IPS-NIHi7 (cell line): ENCODE data around the gene KCNJ6.
"Not testable (repeated sequence)": the region's sequence is repeated elsewhere in the genome, so short reads cannot be mapped to it uniquely, and the experiment has no call there.

ENCODE experiments used
- DNase-seq: peaks from one replicate; pipeline ENCODE4 v3.0.0; 2012; ENCODE audit warnings: mixed read lengths; ENCODE audit errors: extremely low spot score

Gene KCNJ6, protein sequence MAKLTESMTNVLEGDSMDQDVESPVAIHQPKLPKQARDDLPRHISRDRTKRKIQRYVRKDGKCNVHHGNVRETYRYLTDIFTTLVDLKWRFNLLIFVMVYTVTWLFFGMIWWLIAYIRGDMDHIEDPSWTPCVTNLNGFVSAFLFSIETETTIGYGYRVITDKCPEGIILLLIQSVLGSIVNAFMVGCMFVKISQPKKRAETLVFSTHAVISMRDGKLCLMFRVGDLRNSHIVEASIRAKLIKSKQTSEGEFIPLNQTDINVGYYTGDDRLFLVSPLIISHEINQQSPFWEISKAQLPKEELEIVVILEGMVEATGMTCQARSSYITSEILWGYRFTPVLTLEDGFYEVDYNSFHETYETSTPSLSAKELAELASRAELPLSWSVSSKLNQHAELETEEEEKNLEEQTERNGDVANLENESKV

DNA sequence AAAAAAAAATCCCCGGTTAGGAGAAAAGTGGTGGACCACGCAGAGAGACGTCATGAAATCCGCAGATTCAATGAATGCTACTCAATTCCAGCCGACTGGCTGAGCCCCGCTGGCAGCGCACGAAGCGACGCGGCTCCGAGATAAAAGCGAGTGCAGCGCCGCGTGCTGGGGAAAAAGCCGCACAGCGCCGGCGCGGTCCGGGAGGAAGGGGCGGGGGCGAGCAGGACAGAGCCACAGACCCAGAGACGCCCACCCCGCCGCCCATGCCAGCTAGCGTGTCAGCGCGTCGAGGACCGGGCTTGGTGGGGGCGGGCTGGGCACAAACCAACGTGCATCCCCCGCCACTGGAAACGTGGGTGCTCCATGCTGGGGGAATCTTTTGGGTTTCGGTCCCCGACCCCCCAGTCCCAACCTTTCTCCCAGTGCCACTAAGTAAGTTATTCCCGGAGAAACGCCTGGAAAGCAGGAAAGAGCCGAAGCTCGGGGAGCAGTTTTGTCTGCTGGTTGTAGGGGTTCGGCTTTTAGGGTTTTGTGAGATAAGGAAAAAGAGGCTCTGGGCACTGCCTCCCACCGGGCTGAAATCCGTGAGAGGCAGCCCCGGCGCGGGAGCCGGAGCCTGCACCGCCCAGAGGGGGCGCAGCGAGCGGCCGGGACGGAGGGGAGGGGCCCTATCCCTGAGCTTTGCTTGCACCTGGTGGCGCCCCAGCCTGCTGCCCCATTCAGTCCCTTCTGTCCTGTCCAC lies at the start of gene KCNJ6:
KCNJ6 (minus strand) TSS at position 148 of the 742 bp plus-strand sequence. CDS start 75,775 bp downstream, outside the sequence.
- DNase-seq = peak; percentile 92

DNA sequence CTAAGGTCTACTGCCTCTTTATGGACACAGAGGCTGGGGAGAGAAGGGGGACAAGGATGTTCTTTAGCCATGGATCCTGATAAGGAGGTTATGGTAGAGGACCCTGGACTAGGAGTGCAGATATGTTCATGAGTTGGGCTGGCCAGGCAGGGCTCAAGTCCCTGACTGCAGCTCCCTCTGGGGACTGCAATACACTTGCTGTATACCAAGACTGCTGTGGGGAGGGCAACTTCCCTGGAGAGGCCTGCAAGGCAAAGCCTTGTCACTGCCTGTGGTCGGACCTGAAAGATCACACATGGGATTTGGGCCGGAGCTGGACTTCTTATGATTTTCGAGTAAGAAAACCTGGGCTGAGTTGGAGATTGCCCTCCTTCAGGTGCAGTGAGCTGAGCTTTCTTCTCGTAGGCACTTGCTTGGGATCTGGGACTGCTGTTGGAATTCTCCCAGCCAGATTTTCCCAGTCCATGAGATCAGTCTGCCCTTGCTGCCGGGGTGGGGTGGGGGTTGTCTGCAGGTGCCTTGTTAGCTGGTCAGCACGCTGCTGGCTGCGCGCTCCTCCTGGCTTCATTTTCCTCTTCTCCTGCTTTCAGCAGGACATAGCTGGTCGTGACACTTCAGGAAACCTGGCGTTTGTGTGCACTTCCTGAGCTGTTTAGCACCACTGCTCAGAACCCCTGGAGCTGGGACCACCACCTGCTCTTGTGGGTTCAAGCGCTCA lies 49.0 kb upstream of the KCNJ6 start:
- no peak for DNase-seq

DNA sequence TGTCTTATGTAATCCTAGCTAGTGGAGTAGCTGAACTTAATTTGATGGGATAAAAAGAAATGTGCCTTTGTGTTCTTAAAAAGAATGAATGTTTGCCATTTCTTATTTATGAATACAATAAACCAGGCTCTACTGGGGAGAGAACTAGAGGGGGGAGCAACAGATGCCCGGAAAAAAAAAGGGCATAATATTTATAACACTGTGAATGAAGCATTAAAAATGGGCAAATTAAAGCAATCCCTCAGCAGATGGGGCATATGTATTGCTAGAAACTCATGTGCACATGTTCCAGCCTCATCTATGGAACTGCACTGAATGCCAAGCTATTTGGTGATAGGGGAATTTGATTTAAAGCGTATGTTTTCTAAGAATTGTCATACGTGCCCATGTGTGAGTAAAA lies 42.3 kb upstream of the KCNJ6 start:
- no peak for DNase-seq

DNA sequence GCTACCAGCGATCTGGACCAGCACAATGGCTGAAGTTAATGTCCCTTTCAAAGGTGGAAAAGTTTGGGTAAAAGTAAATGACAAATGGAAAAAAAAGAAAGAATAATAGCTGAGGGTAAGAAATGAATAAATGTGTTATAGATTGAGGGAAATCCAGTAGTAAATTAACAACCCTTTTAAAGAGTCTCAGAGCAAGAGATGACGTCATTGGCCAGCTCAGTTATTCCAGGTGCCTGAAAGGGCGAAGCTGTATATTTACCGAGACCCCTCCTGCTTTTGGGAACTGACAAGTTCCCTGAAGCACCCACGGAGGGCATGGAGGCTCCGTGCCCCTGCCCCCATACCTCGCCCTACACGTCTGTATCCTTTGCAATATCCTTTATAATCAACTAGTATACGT lies 40.5 kb upstream of the KCNJ6 start:
- DNase-seq = no peak

DNA sequence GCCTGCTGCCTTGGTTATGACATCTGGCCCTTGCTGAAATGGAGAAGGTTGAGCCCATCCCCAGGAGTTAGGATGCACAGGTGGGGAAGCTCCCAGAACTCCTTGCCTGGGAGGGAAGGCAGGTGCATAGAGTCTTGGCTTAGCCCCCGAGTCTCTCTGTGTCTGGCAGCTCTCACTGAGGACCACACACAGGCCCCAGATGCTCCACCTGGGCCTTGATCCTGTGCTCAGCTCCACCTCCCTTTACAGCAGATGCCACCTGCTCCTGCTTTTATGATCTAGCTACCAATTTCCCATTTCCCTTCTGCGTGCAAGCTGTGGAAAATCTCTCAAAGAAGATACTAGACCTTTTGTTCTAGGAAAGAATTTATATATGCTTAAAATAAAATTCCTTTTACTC lies 28.8 kb upstream of the KCNJ6 start:
- DNase-seq = no peak

DNA sequence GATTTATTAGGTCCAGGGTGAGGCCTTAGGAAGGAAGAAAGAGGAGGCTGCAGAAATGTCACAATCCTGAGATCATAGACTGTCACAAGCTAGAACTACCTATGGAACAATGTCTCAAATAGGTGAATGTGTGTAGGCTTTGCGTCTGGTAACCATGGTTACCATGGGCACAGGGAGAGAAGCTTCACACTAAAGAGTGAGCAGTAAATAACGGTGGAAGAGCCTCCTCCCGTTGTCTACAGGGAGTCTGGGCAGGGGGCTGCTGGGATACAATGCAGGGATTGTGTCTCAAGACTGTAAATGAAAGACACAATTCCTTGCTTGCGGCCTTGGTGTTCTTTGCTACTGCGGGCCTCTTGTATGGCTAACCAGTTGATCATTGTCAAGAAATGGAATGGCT lies 28.2 kb upstream of the KCNJ6 start:
- no peak for DNase-seq

DNA sequence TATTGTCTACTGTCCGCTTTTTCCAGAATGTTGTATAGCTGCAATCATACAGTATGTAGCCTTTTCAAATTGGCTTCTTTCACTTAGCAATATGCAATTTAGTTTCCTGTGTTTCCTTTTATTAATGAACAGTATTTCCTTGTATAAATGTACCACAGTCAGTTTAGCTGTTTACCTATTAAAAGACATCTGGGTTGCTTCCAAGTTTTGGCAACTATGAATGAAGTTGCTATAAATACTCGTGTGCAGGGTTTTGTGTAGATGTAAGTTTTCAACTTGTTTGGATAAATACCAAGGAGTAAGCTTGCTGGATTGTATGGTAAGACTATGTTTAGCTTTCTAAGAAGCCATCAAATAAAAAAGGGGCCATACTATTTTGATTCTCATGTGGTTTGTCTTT lies 24.4 kb upstream of the KCNJ6 start:
- no peak for DNase-seq

DNA sequence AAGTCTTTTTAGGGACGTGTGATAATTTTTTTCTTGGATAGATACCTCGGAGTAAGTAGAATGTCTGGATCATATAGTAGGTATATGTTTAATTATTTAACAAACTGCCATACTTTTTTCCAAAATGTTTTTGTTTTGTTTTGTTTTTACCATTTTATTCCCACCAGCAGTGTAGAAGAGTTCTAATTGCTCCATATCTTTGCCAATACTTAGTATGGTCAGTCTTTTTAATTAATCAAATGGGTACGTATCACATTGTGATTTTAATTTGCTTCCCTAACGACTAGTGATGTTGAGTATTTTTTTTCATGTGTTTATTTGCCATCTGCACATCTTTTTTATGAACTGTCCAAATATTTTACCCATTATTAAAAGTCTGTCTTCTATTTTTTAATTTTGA lies 23.6 kb upstream of the KCNJ6 start:
- DNase-seq = no peak

DNA sequence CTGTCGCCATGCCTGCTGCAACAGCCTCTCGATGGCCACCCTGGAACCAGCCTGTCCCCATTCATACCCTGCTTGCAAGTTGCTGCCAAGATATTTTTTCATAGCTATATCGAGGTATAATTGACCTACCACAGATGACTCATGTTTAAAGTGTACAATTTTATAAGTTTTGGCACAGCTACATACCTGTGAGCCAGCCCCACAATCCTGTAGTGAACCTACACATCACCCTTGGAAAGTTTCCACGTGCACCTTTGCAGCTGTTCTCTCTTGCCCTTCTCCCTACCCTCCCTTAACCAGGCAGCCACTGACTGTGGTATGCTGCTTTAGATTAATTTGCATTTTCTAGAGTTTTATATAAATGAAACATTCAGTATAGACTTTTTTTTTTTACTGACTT lies 23.0 kb upstream of the KCNJ6 start:
- no peak for DNase-seq

DNA sequence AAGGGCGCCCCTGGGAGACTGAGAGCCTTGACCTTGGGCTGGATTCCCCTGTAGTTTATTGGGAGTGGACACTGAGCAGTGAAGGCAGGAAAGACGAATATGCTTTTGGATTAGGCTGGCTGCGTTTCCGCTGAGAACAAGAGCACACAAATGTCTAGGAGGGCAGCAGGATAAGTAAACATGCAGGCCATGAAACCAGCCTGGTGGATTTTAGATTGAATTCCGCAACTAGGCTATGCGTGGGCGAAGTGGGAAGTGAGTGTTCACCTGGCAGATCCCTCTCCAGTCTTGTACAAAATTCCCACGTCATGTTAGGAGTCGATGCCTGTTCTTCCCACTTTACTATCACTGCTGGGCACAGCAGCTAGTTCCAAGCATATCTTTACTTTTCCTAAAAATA lies 21.4 kb upstream of the KCNJ6 start:
- no peak for DNase-seq

DNA sequence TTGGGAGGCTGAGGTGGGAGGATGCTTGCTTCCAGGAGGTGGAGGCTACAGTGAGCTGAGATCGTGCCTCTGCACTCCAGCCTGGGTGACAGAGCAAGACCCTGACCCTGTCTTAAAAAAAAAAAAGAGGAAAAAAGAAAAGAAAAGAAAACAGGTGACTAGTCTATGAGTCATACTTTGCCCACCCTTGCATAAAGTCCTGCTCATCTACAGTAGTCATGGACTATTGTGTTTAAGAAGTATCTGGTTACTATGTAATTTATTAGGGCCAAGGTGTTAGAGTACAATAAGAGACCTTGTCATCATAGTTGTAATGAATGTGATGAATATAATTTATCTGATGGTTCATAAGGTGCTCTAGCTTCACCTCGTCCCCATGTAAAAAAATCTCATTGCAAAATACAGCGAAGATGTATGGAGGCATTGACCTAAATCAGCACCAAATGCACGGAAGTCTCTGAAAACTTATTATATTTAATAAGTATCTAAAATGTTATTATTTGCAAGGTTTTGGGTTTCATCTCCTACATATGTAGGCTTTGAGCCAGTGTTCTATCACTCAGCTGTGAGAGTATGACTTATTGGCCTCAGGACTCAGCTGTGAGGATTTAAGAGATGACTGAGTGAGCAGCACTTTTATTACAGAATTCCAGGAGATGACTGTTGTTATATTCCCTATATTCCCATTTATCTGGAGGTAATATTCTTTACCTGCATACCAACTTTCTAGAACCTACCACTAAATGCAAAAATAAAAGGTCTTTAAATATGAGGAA lies 19.9 kb upstream of the KCNJ6 start:
- DNase-seq = no peak

DNA sequence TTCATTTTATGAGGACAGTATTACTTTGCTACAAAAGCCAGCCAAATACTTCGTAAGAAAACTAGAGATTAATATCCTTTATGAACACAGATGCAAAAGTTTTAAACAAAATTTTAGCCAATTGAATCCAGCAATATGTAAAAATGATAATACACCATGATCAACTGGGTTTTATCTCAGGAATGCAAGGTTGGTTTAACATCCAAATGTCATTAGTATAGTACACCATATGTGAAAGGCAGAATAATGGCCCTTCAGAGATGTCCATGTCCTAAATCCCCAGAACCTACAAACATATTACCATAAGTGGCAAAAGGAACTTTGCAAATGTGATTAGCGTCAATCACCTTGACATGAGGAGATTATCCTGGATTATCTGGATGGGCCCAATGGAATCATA lies 16.7 kb upstream of the KCNJ6 start:
- DNase-seq = no peak

DNA sequence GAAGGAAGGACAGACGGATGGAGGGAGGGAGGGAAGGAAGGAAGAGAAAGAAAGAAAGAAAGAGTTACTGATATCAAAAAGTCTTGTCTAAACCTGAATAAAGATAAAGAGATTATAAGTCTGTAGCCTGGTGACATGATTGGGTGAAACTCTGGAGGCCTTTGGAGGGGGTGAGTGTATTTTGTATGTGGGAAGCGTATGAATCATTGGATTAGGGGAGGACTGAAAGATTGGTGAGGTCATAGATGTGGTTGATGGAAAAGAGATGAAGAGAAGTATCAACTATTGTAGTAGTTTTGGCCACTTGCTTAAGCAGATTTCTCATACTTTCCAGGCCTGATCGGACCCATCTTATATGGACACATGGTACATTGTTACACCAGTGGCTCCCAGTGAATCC lies 11.5 kb upstream of the KCNJ6 start:
- DNase-seq = no peak

DNA sequence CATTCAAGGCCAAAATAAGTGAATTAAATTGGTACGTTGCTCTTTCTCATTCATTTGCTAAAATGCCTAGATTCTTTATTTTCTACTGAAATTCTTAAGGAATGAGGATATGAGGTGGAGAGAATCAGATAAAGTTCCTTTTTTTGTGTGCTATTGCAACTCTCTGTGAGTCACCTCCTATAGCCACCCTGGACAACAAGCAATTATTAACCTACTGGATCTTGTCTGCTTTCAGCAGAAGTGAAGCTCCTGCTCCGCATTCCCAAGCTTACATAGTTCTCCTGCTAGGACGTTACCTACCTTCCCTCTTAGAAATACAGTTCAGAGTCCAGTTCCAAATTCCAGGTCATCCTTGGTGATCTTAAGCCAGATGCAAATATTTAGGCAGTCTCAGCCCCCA lies 4.8 kb upstream of the KCNJ6 start:
- no peak for DNase-seq

DNA sequence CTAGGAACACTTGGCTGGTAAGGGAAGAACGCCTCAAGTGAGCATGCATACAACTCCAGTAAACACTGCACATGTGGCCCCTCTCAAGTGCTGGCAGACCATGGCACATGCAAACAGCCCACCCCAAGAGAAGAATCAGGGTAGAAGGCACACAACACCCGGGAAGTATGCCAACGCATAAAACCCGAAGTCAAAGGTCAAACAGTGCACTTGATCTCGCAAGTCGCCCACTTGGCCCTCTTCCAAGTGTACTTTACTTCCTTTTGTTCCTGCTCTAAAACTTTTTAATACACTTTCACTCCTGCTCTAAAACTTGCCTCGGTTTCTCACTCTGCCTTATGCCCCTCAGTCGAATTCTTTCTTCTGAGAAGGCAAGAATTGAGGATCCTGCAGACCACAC lies 4.0 kb upstream of the KCNJ6 start:
- not testable (repeated sequence) for DNase-seq

DNA sequence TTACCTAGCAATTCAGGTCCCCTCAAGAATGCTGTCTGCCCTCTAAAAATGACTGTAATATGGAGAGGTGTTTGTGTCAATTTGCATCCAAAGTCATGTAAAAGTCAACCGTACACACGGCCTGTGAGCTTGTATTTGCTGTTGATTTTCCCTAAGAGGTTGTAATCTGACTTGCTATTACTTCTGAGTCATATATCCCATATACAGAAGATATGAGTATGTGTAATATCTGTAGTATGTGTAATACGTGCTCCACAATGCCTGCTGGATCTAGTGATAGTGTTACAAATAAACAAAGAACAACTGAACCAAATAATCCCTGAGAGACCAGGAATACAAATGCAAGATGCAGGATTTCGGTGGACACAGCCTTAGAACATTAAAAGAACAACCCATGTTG lies 1.4 kb upstream of the KCNJ6 start:
- DNase-seq = no peak

DNA sequence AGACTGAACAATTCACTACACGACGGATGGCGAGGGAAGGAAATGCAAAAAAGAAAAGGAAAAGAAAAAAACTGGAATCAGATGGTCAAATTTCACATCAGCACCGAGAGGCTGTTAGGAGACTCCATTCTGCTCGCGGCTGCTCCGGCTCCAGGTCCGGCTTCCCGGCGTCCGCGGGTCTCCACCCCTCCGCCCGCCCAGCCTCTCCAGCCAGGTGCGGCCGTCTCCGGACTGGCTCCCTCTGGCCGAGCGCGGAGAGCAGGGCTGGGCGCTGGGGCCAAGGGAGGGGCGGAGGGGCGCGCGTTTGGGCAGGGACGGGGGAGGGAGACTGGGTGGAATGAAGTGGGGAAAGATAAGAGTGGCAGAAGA lies 332 bp downstream of the KCNJ6 start:
- peak; percentile 70 for DNase-seq

DNA sequence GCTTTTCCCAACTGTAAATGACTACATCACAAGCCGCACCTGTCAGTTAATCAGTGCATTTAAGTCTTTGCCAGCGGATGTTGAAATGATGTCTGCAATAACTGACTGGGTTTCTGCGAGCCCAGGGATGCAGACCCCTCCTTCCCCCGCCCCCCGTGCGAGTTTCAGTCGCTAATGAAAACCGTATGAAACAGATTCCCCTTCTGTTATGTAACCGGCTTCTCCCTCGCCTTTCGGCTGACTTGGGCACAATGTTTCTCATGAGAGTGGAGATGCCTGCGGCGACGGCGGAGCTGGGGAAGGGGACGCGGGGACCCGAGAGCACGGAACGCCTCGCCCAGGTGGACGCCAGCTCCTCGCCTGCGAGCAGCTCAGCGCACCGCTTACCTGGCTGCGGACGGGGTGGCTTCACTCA lies 753 bp downstream of the KCNJ6 start:
- no peak for DNase-seq

DNA sequence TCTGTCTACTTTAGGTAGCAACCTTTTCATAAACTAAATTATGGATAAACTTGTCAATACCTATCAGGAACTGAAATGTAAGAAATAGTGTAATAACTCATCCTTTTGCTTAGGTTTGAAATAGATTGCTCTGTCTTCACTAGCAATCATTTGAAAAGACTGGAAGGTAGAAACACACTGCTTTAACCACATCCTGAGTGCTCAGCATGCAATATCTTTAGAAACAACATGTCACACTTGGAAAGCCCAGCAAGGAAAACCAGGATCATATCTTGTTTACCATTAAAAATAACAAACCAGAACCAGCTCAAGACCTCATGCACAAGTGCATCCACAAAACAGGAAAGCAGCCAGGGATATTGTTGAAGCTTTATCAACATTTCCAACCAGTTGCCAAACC lies 3.6 kb downstream of the KCNJ6 start:
- no peak for DNase-seq

DNA sequence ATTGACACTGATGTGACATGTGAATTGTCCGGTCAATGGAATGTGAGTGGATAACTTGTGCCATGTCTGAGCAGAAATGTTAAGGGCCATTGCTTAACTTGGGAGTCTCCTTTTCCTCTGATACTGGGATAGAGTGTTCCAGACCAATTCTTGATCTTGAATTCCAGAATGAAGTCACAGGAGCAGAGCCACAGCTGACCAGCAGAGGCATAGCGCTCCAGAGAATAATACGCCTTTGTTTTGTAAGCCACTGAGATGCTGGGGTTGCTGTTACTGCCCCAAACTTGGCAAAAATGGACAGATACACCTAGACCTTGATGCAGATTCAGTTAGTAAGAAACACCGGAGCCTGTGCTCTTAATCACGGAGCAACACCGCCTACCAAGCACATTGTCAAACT lies 6.3 kb downstream of the KCNJ6 start:
- DNase-seq = no peak

DNA sequence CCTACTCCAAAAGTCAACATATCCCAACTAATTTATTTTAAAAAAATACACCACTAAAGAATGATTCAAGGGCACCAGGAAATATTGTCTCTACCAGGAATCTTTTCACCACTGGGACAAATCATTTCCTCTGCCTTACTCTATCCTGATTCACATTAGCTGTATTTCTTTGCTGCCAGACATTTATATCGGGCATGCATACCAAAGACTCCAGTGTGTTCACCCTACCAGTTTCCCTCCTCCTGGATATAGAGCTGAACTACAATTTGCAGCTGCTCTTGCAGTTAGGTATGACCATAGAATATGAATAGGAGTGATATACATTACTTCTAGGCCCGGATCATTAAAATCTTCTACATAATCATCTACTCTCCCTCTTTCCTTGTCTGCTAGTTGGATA lies 7.6 kb downstream of the KCNJ6 start:
- no peak for DNase-seq

DNA sequence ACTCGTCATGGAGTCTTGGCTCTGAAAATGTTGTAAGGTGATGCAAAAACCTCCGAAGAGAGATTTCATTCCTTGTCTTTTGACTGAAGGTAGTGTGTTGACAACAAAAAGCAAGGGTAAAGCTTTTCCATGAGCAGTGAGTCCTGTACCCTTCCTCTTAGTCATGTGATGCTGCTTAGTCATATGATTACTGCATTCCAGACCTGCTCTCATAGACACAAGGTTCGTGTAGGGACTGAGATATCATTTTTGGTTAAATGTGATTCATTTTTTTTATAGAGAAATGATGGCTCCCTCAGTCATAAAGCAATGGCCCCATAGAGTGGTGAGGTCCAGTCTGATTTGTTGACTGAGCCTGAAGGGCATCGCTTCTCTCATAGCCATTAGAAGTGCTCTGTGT lies 9.2 kb downstream of the KCNJ6 start:
- no peak for DNase-seq
